ENCODE data around the gene USP34.

DNA sequence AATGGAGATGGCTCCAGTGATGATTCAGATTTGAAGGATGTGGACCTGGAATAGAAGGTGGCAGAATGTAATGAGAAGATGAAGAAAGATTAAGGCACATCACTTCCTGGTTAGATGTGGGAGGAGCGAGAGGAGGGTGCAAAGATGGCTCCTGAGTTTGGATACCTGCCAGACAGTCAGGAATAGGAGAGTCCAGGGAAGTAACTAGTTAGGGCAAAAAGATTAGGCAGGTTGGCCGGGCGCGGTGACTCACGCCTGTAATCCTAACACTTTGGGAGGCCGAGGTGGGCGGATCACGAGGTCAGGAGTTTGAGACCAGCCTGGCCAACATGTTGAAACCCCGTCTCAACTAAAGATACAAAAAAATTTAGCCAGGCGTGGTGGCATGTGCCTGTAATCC, 303.3 kb downstream of the USP34 start:
- no peak for TF ChIP-seq CTCF (IDR thresholded peaks at IDR 0.05)
- TF ChIP-seq, protein P1, sequence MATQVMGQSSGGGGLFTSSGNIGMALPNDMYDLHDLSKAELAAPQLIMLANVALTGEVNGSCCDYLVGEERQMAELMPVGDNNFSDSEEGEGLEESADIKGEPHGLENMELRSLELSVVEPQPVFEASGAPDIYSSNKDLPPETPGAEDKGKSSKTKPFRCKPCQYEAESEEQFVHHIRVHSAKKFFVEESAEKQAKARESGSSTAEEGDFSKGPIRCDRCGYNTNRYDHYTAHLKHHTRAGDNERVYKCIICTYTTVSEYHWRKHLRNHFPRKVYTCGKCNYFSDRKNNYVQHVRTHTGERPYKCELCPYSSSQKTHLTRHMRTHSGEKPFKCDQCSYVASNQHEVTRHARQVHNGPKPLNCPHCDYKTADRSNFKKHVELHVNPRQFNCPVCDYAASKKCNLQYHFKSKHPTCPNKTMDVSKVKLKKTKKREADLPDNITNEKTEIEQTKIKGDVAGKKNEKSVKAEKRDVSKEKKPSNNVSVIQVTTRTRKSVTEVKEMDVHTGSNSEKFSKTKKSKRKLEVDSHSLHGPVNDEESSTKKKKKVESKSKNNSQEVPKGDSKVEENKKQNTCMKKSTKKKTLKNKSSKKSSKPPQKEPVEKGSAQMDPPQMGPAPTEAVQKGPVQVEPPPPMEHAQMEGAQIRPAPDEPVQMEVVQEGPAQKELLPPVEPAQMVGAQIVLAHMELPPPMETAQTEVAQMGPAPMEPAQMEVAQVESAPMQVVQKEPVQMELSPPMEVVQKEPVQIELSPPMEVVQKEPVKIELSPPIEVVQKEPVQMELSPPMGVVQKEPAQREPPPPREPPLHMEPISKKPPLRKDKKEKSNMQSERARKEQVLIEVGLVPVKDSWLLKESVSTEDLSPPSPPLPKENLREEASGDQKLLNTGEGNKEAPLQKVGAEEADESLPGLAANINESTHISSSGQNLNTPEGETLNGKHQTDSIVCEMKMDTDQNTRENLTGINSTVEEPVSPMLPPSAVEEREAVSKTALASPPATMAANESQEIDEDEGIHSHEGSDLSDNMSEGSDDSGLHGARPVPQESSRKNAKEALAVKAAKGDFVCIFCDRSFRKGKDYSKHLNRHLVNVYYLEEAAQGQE (IDR thresholded peaks at IDR 0.05; ENCODE audit: insufficient read depth in 1 of 2, low read depth in 2 of 2, low read length in 1 of 2) = no peak
